ENCODE measurements around the gene SP8. TPM values are rescaled to one million over a fixed set of nuclear protein-coding genes. Genes with fewer than 3 reads are reported as not detected.

Gene SP8
- total RNA-seq, 1 experiment from 2014 or later = not detected

DNA sequence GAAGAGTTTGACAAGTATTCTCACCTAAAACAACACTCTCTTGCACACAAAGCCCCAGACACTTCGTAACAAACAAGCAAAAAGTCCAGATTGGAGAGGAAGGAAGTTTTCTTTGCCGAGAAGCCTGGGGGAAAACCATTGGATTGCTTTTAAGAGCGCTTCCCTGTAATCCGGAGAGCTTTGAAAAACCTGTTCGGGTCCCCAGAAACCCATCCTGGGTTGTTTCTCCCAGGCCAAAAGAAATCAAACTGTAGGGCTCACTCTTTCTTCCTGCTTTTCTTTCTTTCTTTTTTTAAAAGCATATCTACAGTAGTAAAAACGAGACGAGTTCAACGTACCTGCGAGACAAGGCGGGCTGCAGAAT is 655 bp downstream of the SP8 start:
- H3K9me3 ChIP-seq (ENCODE audit: insufficient read depth, low read depth) = no peaks in the 10 kb centered on the region
- no peaks in the 10 kb centered on the region; the same call in 1 of the 2 replicates for H3K27me3 ChIP-seq (ENCODE audit: insufficient read depth, low read depth)
- no TSS peak for BruUV-seq (replicated peaks)
- H3K79me2 ChIP-seq (ENCODE audit: low read depth) = no peaks in the 10 kb centered on the region
- no peak for DNase-seq
- intact Hi-C loops (cut with micrococcal nuclease; ENCODE audit: unreplicated experiment) = no loop called here
- H3K9me2 ChIP-seq (ENCODE audit: insufficient read depth) = no peaks in the 10 kb centered on the region
- POLR2A ChIA-PET (ENCODE audit: unreplicated experiment) = no interaction called here
- no peak overlapping the region for H3K27ac ChIP-seq
- no peak overlapping the region for H3K4me3 ChIP-seq
- H3K36me3 ChIP-seq (ENCODE audit: low read depth) = no peaks in the 10 kb centered on the region
- H3K4me1 ChIP-seq (replicated peaks; ENCODE audit: insufficient read depth) = no peaks in the 10 kb centered on the region
- H4K20me1 ChIP-seq (ENCODE audit: insufficient read depth) = no peaks in the 10 kb centered on the region
- peak overlapping the region; percentile 19; the same call in 1 of the 2 replicates for H3K4me2 ChIP-seq
- no peaks in the 10 kb centered on the region for H3F3A ChIP-seq (ENCODE audit: insufficient read depth, low read depth)
- no peak for TF ChIP-seq EZH2 (IDR thresholded peaks at IDR 0.05; ENCODE audit: low read depth)
- TF ChIP-seq, protein P1, sequence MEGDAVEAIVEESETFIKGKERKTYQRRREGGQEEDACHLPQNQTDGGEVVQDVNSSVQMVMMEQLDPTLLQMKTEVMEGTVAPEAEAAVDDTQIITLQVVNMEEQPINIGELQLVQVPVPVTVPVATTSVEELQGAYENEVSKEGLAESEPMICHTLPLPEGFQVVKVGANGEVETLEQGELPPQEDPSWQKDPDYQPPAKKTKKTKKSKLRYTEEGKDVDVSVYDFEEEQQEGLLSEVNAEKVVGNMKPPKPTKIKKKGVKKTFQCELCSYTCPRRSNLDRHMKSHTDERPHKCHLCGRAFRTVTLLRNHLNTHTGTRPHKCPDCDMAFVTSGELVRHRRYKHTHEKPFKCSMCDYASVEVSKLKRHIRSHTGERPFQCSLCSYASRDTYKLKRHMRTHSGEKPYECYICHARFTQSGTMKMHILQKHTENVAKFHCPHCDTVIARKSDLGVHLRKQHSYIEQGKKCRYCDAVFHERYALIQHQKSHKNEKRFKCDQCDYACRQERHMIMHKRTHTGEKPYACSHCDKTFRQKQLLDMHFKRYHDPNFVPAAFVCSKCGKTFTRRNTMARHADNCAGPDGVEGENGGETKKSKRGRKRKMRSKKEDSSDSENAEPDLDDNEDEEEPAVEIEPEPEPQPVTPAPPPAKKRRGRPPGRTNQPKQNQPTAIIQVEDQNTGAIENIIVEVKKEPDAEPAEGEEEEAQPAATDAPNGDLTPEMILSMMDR (conservative IDR thresholded peaks at IDR 0.05) = no peak
- H2AFZ ChIP-seq = peak overlapping the region; percentile 18; the same call in 1 of the 2 replicates
- CTCF ChIA-PET = no interaction called here

DNA sequence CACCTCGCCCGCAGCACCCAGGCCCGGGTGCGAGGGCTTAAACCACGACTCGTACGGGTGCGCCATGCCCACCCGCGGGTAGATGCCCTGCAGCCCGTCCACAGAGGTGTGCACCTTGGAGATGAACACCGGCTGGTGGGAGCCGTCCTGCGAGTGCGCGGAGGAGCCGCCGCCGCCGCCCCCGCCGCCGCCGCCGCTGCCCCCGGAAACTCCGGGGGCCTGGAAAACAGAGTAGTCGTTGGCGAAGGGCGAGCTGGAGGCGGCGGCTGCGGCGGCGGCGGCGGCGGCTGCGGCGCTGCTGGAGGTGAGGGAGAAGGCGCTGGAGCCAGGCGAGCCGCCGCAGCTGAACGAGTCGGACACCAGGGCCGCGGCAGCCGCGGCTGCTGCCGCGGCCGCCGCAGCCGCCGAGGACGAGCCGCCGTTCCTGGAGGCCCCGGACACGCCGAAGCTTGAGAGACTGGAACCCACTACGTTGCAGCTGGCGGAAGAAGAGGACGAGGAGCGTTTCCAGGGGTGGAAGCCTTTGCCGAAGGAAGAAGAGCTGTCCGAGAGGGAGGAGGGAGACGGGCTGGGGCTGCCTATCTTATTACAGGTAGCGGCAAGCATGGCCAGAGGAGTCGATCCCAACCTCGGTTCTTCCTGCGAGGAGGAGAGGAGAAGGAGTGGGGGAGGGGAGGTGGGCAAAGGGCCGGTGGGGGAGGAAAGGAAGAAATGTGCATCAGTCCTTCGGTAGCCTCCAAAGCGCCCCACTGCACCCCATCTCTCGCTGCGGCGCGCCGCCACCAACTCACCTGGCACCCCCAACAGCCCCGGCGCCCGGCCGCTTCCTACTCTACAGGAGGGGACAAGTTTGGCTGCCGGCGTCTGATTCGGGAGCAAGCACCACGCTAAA is 1.3 kb downstream of the SP8 start:
- Histone ChIP-seq H3F3A (ENCODE audit: insufficient read depth, low read depth) (no peaks in the 10 kb centered on the region), H3K4me3 (no peak overlapping the region), H3K79me2 (ENCODE audit: low read depth) (no peaks in the 10 kb centered on the region), H3K4me2 (no peak overlapping the region; the same call in 1 of the 2 replicates), H3K27ac (no peak overlapping the region), H3K27me3 (ENCODE audit: insufficient read depth, low read depth) (no peaks in the 10 kb centered on the region; the same call in 1 of the 2 replicates), H4K20me1 (ENCODE audit: insufficient read depth) (no peaks in the 10 kb centered on the region), H3K36me3 (ENCODE audit: low read depth) (no peaks in the 10 kb centered on the region), H3K9me3 (ENCODE audit: insufficient read depth, low read depth) (no peaks in the 10 kb centered on the region), H3K4me1 (replicated peaks; ENCODE audit: insufficient read depth) (no peaks in the 10 kb centered on the region), H3K9me2 (ENCODE audit: insufficient read depth) (no peaks in the 10 kb centered on the region), H2AFZ (peak overlapping the region; percentile 18; the same call in 1 of the 2 replicates)
- intact Hi-C loops (cut with micrococcal nuclease; ENCODE audit: unreplicated experiment) = no loop called here
- DNase-seq = no peak
- CTCF ChIA-PET = no interaction called here
- POLR2A ChIA-PET (ENCODE audit: unreplicated experiment) = no interaction called here
- BruUV-seq (replicated peaks) = no TSS peak
- TF ChIP-seq EZH2 (IDR thresholded peaks at IDR 0.05; ENCODE audit: low read depth) = no peak
- TF ChIP-seq, protein P1 (conservative IDR thresholded peaks at IDR 0.05) = no peak

DNA sequence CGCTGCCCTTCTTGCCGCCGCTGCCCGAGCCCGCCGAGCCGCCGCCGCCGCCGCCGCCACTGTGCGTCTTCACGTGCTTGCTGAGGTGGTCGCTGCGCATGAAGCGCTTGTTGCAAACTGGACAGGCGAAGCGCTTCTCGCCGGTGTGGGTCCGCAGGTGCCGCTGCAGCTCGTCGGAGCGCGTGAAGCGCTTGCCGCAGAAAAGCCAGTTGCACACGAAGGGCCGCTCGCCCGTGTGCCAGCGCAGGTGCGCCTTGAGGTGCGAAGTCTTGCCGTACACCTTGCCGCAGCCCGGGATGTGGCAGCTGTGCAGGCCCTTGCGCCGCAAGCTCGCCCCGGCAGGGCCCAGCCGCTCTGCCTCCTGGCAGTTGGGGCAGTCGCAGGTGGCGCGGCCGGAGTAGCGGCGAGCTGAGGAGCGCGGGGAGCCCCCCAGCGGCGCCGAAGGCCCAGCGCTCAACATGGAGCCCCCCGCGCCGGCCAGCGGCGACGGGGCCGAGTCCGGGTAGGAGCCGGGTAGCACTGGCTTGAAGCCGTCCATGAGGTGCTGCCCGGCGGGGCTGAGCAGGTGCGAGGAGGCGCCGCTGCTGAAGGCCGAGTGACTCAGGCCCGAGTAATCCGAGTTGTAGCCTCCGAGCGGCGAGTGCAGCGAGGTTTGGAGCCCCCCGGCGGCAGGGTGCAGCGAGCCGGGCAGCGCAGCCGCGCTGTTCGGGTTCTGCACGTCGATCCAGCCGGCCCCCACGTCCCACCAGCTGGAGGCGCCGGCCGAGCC is 2.1 kb downstream of the SP8 start:
- no peaks in the 10 kb centered on the region for H3K36me3 ChIP-seq (ENCODE audit: low read depth)
- CTCF ChIA-PET = no interaction called here
- no peak overlapping the region for H3K4me2 ChIP-seq
- peaks cover 5% of the 10 kb centered on the region; the same call in 1 of the 2 replicates for H3K27me3 ChIP-seq (ENCODE audit: insufficient read depth, low read depth)
- TF ChIP-seq, protein P1 (conservative IDR thresholded peaks at IDR 0.05) = no peak
- no peak for TF ChIP-seq EZH2 (IDR thresholded peaks at IDR 0.05; ENCODE audit: low read depth)
- POLR2A ChIA-PET (ENCODE audit: unreplicated experiment) = no interaction called here
- H3K27ac ChIP-seq = no peak overlapping the region
- intact Hi-C loops (cut with micrococcal nuclease; ENCODE audit: unreplicated experiment) = no loop called here
- H3K4me3 ChIP-seq = no peak overlapping the region
- no peak for DNase-seq
- no peaks in the 10 kb centered on the region for H4K20me1 ChIP-seq (ENCODE audit: insufficient read depth)
- no peaks in the 10 kb centered on the region for H3F3A ChIP-seq (ENCODE audit: insufficient read depth, low read depth)
- H3K9me3 ChIP-seq (ENCODE audit: insufficient read depth, low read depth) = no peaks in the 10 kb centered on the region
- H3K9me2 ChIP-seq (ENCODE audit: insufficient read depth) = no peaks in the 10 kb centered on the region
- no peak overlapping the region for H2AFZ ChIP-seq
- H3K79me2 ChIP-seq (ENCODE audit: low read depth) = no peaks in the 10 kb centered on the region
- H3K4me1 ChIP-seq (replicated peaks; ENCODE audit: insufficient read depth) = no peaks in the 10 kb centered on the region
- no TSS peak for BruUV-seq (replicated peaks)

All from PC-9 (cell line).